HepG2 (cell line): ENCODE data around the gene VPS9D1. TPM values are rescaled to one million over a fixed set of nuclear protein-coding genes. Genes with fewer than 3 reads are reported as not detected.
A peak's percentile ranks its signal among the peaks of the same experiment; 100 is the strongest.

Experiments
- AHR ChIP-seq: IDR thresholded peaks from 2 replicates; pipeline ENCODE4 v1.6.1; 2018; ENCODE audit warnings: missing genetic modification reagents, missing compliant biosample characterization
- BATF2 ChIP-seq: sonication (generic); formaldehyde crosslinking; IDR thresholded peaks from 2 replicates; pipeline ENCODE4 v1.8.0; 2022; ENCODE audit warnings: mild to moderate bottlenecking, missing genetic modification reagents, moderate library complexity
- BCL3 ChIP-seq: sonication (generic); formaldehyde crosslinking; IDR thresholded peaks from 2 replicates; pipeline ENCODE4 v1.5.1; 2020; ENCODE audit warnings: mild to moderate bottlenecking, missing genetic modification reagents, moderate library complexity
- GABPB1 ChIP-seq: IDR thresholded peaks from 2 replicates; pipeline ENCODE4 v1.6.1; 2016; ENCODE audit warnings: mild to moderate bottlenecking, missing genetic modification reagents, moderate library complexity, missing compliant biosample characterization
- HOXD1 ChIP-seq: sonication (generic); formaldehyde crosslinking; IDR thresholded peaks from 2 replicates; pipeline ENCODE4 v1.5.0; 2020; ENCODE audit warnings: missing genetic modification reagents
- IKZF4 ChIP-seq: sonication (generic); formaldehyde crosslinking; IDR thresholded peaks from 2 replicates; pipeline ENCODE4 v1.5.1; 2020; ENCODE audit warnings: borderline replicate concordance, mild to moderate bottlenecking, low read depth, missing genetic modification reagents; ENCODE audit errors: not compliant biosample characterization
- KAT8 ChIP-seq: IDR thresholded peaks from 2 replicates; pipeline ENCODE4 v1.6.1; 2016; ENCODE audit warnings: missing genetic modification reagents, missing compliant biosample characterization
- MTF2 ChIP-seq: sonication (generic); formaldehyde crosslinking; IDR thresholded peaks from 2 replicates; pipeline ENCODE4 v1.5.0; 2020; ENCODE audit warnings: missing genetic modification reagents, borderline replicate concordance
- MZF1 ChIP-seq: sonication (generic); formaldehyde crosslinking; IDR thresholded peaks from 2 replicates; pipeline ENCODE4 v1.8.1; 2023; ENCODE audit warnings: mild to moderate bottlenecking, missing genetic modification reagents, borderline replicate concordance
- POLR2A ChIP-seq, 2 experiments: IDR thresholded peaks; 2 replicates each; pipeline ENCODE4 v1.6.1; 2011; ENCODE audit warnings: low read depth in 2 of 2, low read length in 2 of 2, mild to moderate bottlenecking in 1 of 2, moderate library complexity in 1 of 2; ENCODE audit not compliant: insufficient read depth in 1 of 2
- REL ChIP-seq: sonication (generic); formaldehyde crosslinking; conservative IDR thresholded peaks from 2 replicates; pipeline ENCODE4 v1.8.0; 2022; ENCODE audit warnings: mild to moderate bottlenecking, missing genetic modification reagents, moderate library complexity
- SAP130 ChIP-seq: IDR thresholded peaks from 2 replicates; pipeline ENCODE4 v1.6.1; 2016; ENCODE audit warnings: low read depth
- SP1 ChIP-seq, 2 experiments: fragments of 450-650 bp in 1 of 2; sonication (generic) in 1 of 2; formaldehyde crosslinking in 1 of 2; IDR thresholded peaks; 2 replicates each; pipeline versions ENCODE4 v1.4.0 to v1.6.1; 2016 to 2020; ENCODE audit warnings: missing genetic modification reagents in 1 of 2
- THAP9 ChIP-seq: sonication (generic); formaldehyde crosslinking; IDR thresholded peaks from 2 replicates; pipeline ENCODE4; 2020; ENCODE audit warnings: missing genetic modification reagents, mild to moderate bottlenecking, borderline replicate concordance
- ZEB1 ChIP-seq: IDR thresholded peaks from 2 replicates; pipeline ENCODE4 v1.6.1; 2012; ENCODE audit warnings: mild to moderate bottlenecking, low read depth, inconsistent platforms; ENCODE audit not compliant: insufficient replicate concordance
- ZGPAT ChIP-seq: IDR thresholded peaks from 2 replicates; pipeline ENCODE4 v1.6.1; 2016; ENCODE audit warnings: mild to moderate bottlenecking
- ZNF3 ChIP-seq: IDR thresholded peaks from 2 replicates; pipeline ENCODE4 v1.7.0; 2017; ENCODE audit warnings: inconsistent platforms
- ZNF512 ChIP-seq: sonication (generic); formaldehyde crosslinking; IDR thresholded peaks from 2 replicates; pipeline ENCODE4 v1.4.0; 2020; ENCODE audit warnings: mild to moderate bottlenecking, missing genetic modification reagents
- ZNF607 ChIP-seq: sonication (generic); formaldehyde crosslinking; IDR thresholded peaks from 2 replicates; pipeline ENCODE4 v1.5.1; 2020; ENCODE audit warnings: missing genetic modification reagents, mild to moderate bottlenecking, borderline replicate concordance
- ZNF724P ChIP-seq: sonication (generic); formaldehyde crosslinking; IDR thresholded peaks from 2 replicates; pipeline ENCODE4 v1.8.0; 2022; ENCODE audit warnings: missing genetic modification reagents, borderline replicate concordance
- ZNF879 ChIP-seq: sonication (generic); formaldehyde crosslinking; IDR thresholded peaks from 2 replicates; pipeline ENCODE4 v1.8.1; 2023; ENCODE audit warnings: missing genetic modification reagents
- polyA plus RNA-seq, 8 experiments: library from polyadenylated mRNA; depleted of rRNA in 3 of 8; stranded (reverse) in 7 of 8; unstranded in 1 of 8; fragments of >200 nt; fragmentation: Illumina TruSeq in 4 of 8; extraction: Trizol in 4 of 8; gene quantifications; 2 replicates each; pipeline versions ENCODE4 v1.2.1 to v1.2.3, GENCODE V29; 2011 to 2016; ENCODE audit warnings: low read depth in 4 of 8, missing spikeins in 1 of 8, mixed read lengths in 1 of 8; ENCODE audit not compliant: insufficient read depth in 1 of 8
- total RNA-seq, 5 experiments: library from RNA; depleted of rRNA; stranded (reverse); fragments of >200 nt; fragmentation: Illumina TruSeq; extraction: Trizol; gene quantifications; 2 replicates each; pipeline ENCODE4 v1.2.3, GENCODE V29; 2016; ENCODE audit warnings: low read depth in 1 of 5

Gene VPS9D1
- total and polyA plus RNA-seq, 2 of the 13 experiments (the other 11 are each of a cell fraction or from before 2014, with no cell fraction given): 10.1 to 13.2 TPM

- TF ChIP-seq THAP9 (CRISPR knock-in tag): peak; percentile 45; the same call in 1 of the 2 replicates
- TF ChIP-seq BCL3: no peak
- TF ChIP-seq SP1 (IDR thresholded peaks at IDR 0.05): peak; percentile 80
- peak; percentile 94 for TF ChIP-seq SP1 (CRISPR knock-in tag; IDR thresholded peaks at IDR 0.05)
- TF ChIP-seq ZGPAT (CRISPR knock-in tag): 0 out of 2 replicates have a peak, but pooled peaks have one; percentile 12
- peak; percentile 46 for TF ChIP-seq ZEB1
- no peak for TF ChIP-seq MTF2 (CRISPR knock-in tag)
- TF ChIP-seq BATF2 (CRISPR knock-in tag): 0 out of 2 replicates have a peak, but pooled peaks have one; percentile 60
- no peak for TF ChIP-seq IKZF4 (CRISPR knock-in tag)
- 0 out of 2 replicates have a peak, but pooled peaks have one; percentile 67 for TF ChIP-seq REL (CRISPR knock-in tag)
- peak; percentile 88; the same call in 1 of the 2 replicates for TF ChIP-seq AHR (CRISPR knock-in tag)
- peak; percentile 63 for TF ChIP-seq KAT8 (CRISPR knock-in tag)
- TF ChIP-seq HOXD1: peak; percentile 20
- no peak for TF ChIP-seq ZNF3 (CRISPR knock-in tag)
- TF ChIP-seq ZNF607 (CRISPR knock-in tag): peak; percentile 90
- TF ChIP-seq MZF1: no peak
- peak; percentile 84 for TF ChIP-seq GABPB1 (CRISPR knock-in tag)
- no peak for TF ChIP-seq ZNF724P (CRISPR knock-in tag)
- TF ChIP-seq POLR2A (IDR thresholded peaks at IDR 0.05; ENCODE audit: insufficient read depth in 1 of 2, low read depth in 2 of 2, low read length in 2 of 2): peak in 1 of 2 experiments; percentile 55; a peak in 1 of 4 replicates
- peak; percentile 95 for TF ChIP-seq SAP130 (CRISPR knock-in tag)
- TF ChIP-seq ZNF879 (CRISPR knock-in tag): peak; percentile 81; the same call in 1 of the 2 replicates
- TF ChIP-seq ZNF512 (CRISPR knock-in tag): no peak
Observed at GRCh38 chr16:89701425-89702406, 19.0 kb downstream of the VPS9D1 start, which contains the start of gene SPATA2L (continued).
